Right ventricle myocardium superior (tissue), 1 donor: ENCODE measurements around the gene TMEM63C. TPM values are rescaled to one million over a fixed set of nuclear protein-coding genes. Genes with fewer than 3 reads are reported as not detected.

Experiments
- ATAC-seq: fragments of 200-7000 bp; cut with Tn5 transposase; one replicate; pipeline ENCODE4 v1.9.1; 2020; ENCODE audit warnings: mild to moderate bottlenecking; ENCODE audit not compliant: poor library complexity
- DNase-seq: peaks from one replicate; pipeline ENCODE4 v3.0.0-alpha.2; 2020
- intact Hi-C: fragments of 100-400 bp; cut with DNase I; formaldehyde crosslinking; loops from one replicate; pipeline ENCODE4 v1.11.2; 2022
- microRNA-seq: library from miRNA; unstranded; fragments of <30 nt; microRNA quantifications from one replicate; pipeline ENCODE4 v1.2.0, GENCODE V29; 2020
- total RNA-seq: library from RNA; stranded (reverse); fragmentation: NEBNext Ultra II Directional; extraction: Animal tissue kit (Norgen Biotek cat#: 25700); gene quantifications from one replicate; pipeline ENCODE4 v1.2.1, GENCODE V29; 2021
- donor health status: DM: no; HTN: yes; CAD: no; lungs with severe emphysema.

Gene TMEM63C
- total RNA-seq, 1 donor from 2014 or later: 2.9 TPM

GRCh38 chr14:77284066-77284465 lies 102.5 kb downstream of the TMEM63C start:
- intact Hi-C loops: no loop called here
- DNase-seq (no peak), ATAC-seq (no peak)

- DNase-seq (no peak), ATAC-seq (no peak)
- intact Hi-C loops: no loop called here
Measured at GRCh38 chr14:77284466-77284865, 102.9 kb downstream of the TMEM63C start.

GRCh38 chr14:77286576-77286975 lies 105.0 kb downstream of the TMEM63C start:
- intact Hi-C loops: no loop called here
- ATAC-seq: no peak
- DNase-seq: no peak

GRCh38 chr14:77290705-77291104 lies 109.1 kb downstream of the TMEM63C start:
- no peak for DNase-seq
- no peak for ATAC-seq
- intact Hi-C loops: no loop called here

GRCh38 chr14:77296155-77296554 lies 114.6 kb downstream of the TMEM63C start:
- DNase-seq (no peak), ATAC-seq (no peak)
- intact Hi-C loops: no loop called here

- ATAC-seq: no peak
- intact Hi-C loops: no loop called here
- no peak for DNase-seq
Measured at GRCh38 chr14:77296906-77297305, 115.3 kb downstream of the TMEM63C start.

GRCh38 chr14:77299771-77300170 lies 118.2 kb downstream of the TMEM63C start:
- intact Hi-C loops: no loop called here

GRCh38 chr14:77301103-77301502 lies 119.5 kb downstream of the TMEM63C start:
- ATAC-seq (peak; percentile 77), DNase-seq (peak; percentile 79)
- intact Hi-C loops: no loop called here

More at GRCh38 chr14:77299771-77300170, 118.2 kb downstream of the TMEM63C start:
- ATAC-seq: peak; percentile 20
- DNase-seq: no peak

GRCh38 chr14:77302926-77303325 lies 121.3 kb downstream of the TMEM63C start:
- intact Hi-C loops: no loop called here
- DNase-seq (no peak), ATAC-seq (no peak)

- no peak for DNase-seq
- no peak for ATAC-seq
- intact Hi-C loops: no loop called here
Measured at GRCh38 chr14:77303417-77304156, 122.0 kb downstream of the TMEM63C start.

GRCh38 chr14:77305696-77306095 lies 124.1 kb downstream of the TMEM63C start:
- ATAC-seq (no peak), DNase-seq (no peak)
- intact Hi-C loops: no loop called here

GRCh38 chr14:77306416-77306815 lies 124.8 kb downstream of the TMEM63C start:
- no peak for ATAC-seq
- no peak for DNase-seq
- intact Hi-C loops: no loop called here

GRCh38 chr14:77306851-77307496 lies 125.4 kb downstream of the TMEM63C start:
- no peak for ATAC-seq
- no peak for DNase-seq
- intact Hi-C loops: no loop called here

Small RNAs within 50 kb of the gene (microRNA-seq; reads per million reads assigned to microRNA genes)
- not detected for gene MIR1260A

Other genes starting within 250 kb of the TMEM63C start
- 38.8 TPM for gene IRF2BPL, start 153.1 kb upstream of the TMEM63C start, total RNA-seq
- 64.1 TPM for gene CIPC, start 83.5 kb upstream of the TMEM63C start, total RNA-seq
- gene ZDHHC22, start 40.0 kb upstream of the TMEM63C start, total RNA-seq: not detected
- gene NGB, start 89.4 kb downstream of the TMEM63C start, total RNA-seq: not detected
- gene POMT2, start 139.1 kb downstream of the TMEM63C start, total RNA-seq: 19.7 TPM
- 14.9 TPM for gene GSTZ1, start 139.2 kb downstream of the TMEM63C start, total RNA-seq
- gene TMED8, start 195.3 kb downstream of the TMEM63C start, total RNA-seq: 4.8 TPM
- not detected for gene SAMD15, start 195.6 kb downstream of the TMEM63C start, total RNA-seq
- not detected for gene NOXRED1, start 241.7 kb downstream of the TMEM63C start, total RNA-seq